ENCODE measurements around the gene CD99L2.
A peak's percentile ranks its signal among the peaks of the same experiment; 100 is the strongest.

The CD99L2 gene

GRCh38 chrX:150898343-150899190, at the start of gene CD99L2:
Gene CD99L2, minus strand, starts transcription at chrX:150898668. Its CDS starts 80 bp downstream, at chrX:150898588.
- peak; percentile 90 for DNase-seq

GRCh38 chrX:150944233-150944632, 45.8 kb upstream of the CD99L2 start:
- no peak for DNase-seq

- no peak for DNase-seq
Measured at GRCh38 chrX:150942942-150943594, 44.6 kb upstream of the CD99L2 start.

GRCh38 chrX:150941580-150941979, 43.1 kb upstream of the CD99L2 start:
- no peak for DNase-seq

GRCh38 chrX:150940844-150941495, 42.5 kb upstream of the CD99L2 start:
- DNase-seq, result no peak

- DNase-seq, result no peak
Measured at GRCh38 chrX:150936556-150936955, 38.1 kb upstream of the CD99L2 start.

GRCh38 chrX:150935467-150935866, 37.0 kb upstream of the CD99L2 start:
- DNase-seq, result no peak

- no peak for DNase-seq
Measured at GRCh38 chrX:150934453-150934852, 36.0 kb upstream of the CD99L2 start.

GRCh38 chrX:150933945-150934350, 35.5 kb upstream of the CD99L2 start:
- DNase-seq, result no peak

- no peak for DNase-seq
Measured at GRCh38 chrX:150929058-150929457, 30.6 kb upstream of the CD99L2 start.

- no peak for DNase-seq
Measured at GRCh38 chrX:150926791-150927190, 28.3 kb upstream of the CD99L2 start.

GRCh38 chrX:150926304-150926703, 27.8 kb upstream of the CD99L2 start:
- no peak for DNase-seq

- no peak for DNase-seq
Measured at GRCh38 chrX:150919401-150919800, 20.9 kb upstream of the CD99L2 start.

- no peak for DNase-seq
Measured at GRCh38 chrX:150913511-150913910, 15.0 kb upstream of the CD99L2 start.

- no peak for DNase-seq
Measured at GRCh38 chrX:150907474-150907873, 9.0 kb upstream of the CD99L2 start.

- no peak for DNase-seq
Measured at GRCh38 chrX:150906694-150907093, 8.2 kb upstream of the CD99L2 start.

GRCh38 chrX:150905293-150905692, 6.8 kb upstream of the CD99L2 start:
- DNase-seq, result no peak

GRCh38 chrX:150903110-150903508, 4.6 kb upstream of the CD99L2 start:
- DNase-seq, result no peak

GRCh38 chrX:150902434-150903109, 4.1 kb upstream of the CD99L2 start:
- no peak for DNase-seq

- DNase-seq, result peak; percentile 46
Measured at GRCh38 chrX:150899191-150899757, 806 bp upstream of the CD99L2 start.

GRCh38 chrX:150897421-150898320, 797 bp downstream of the CD99L2 start:
- DNase-seq, result peak; percentile 66

GRCh38 chrX:150896632-150897031, 1.8 kb downstream of the CD99L2 start:
- no peak for DNase-seq
